GM19467 (cell line): ENCODE results near the gene ERP27.

ENCODE experiments used
- ATAC-seq: cut with Tn5 transposase; IDR thresholded peaks from one replicate; pipeline ENCODE4 v1.9.1; 2021; ENCODE audit warnings: mild to moderate bottlenecking, moderate library complexity; ENCODE audit not compliant: unreplicated experiment

Gene ERP27

DNA sequence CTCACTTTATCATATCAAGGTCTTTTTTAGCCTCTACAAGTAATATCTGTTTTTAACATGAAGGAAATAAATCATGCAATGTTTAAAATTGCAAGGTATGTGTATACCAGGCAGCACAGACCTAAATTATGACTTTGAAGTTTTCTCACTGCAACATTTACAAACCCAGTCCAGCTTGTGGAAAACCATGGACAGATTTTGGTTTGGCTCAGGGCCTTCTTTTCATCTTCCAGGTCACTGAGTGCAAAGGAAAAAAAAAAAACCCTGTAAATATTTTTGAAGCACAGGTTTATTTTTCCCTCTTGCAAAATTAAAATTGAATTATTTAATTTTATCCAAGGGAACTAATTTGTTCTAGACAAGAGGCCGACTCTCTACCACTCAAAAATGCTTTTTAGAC lies 66.5 kb downstream of the ERP27 start:
- no peak for ATAC-seq

- no peak for ATAC-seq
These were observed 67.1 kb downstream of the ERP27 start for GRCh38 chr12:14871247-14871646.

- ATAC-seq: no peak
These were observed 69.3 kb downstream of the ERP27 start for GRCh38 chr12:14868916-14869506.
